ENCODE measurements around the gene TUBA1A.

- TF ChIP-seq CTCF (IDR thresholded peaks at IDR 0.05) (no peak), POLR2A (IDR thresholded peaks at IDR 0.05) (no peak)
Measured at GRCh38 chr12:49146406-49146805, 42.5 kb downstream of the TUBA1A start.
